DOHH2 (cell line): Measurements from ENCODE around the gene CCDC106.

ENCODE experiments used
- CTCF ChIP-seq: fragments of 200-600 bp; sonication (generic); IDR thresholded peaks from one replicate; pipeline ENCODE4 v1.5.1; 2014; ENCODE audit warnings: antibody characterized with exemption, mild to moderate bottlenecking, low read depth, low read length; ENCODE audit not compliant: poor library complexity, severe bottlenecking
- EZH2phosphoT487 ChIP-seq: fragments of 200-600 bp; sonication (generic); IDR thresholded peaks from 2 replicates; pipeline ENCODE4 v1.6.1; 2017; ENCODE audit warnings: borderline replicate concordance, mild to moderate bottlenecking, antibody characterized with exemption, low read length, moderate library complexity, mixed read lengths

- TF ChIP-seq CTCF (no peak), EZH2phosphoT487 (no peak)
Measured at GRCh38 chr19:55647732-55648584, at the start of gene CCDC106.
